Stimulated activated CD4-positive, alpha-beta T cell treated with anti-CD3 and anti-CD28 coated beads, Interleukin-12 subunit alpha, Interleukin-12 subunit beta, amount 100 ng/mL, for 48 hours (primary cell): Measurements from ENCODE around the gene PTPRU.
"Not testable (repeated sequence)": the region's sequence is repeated elsewhere in the genome, so short reads cannot be mapped to it uniquely, and the experiment has no call there.

Experiments used
- DNase-seq, 3 donors: peaks; one replicate each; pipeline ENCODE4 v3.0.0-alpha.2; 2020; ENCODE audit warnings: low read depth in 2 of 3, low spot score in 1 of 3

The PTPRU gene

DNA sequence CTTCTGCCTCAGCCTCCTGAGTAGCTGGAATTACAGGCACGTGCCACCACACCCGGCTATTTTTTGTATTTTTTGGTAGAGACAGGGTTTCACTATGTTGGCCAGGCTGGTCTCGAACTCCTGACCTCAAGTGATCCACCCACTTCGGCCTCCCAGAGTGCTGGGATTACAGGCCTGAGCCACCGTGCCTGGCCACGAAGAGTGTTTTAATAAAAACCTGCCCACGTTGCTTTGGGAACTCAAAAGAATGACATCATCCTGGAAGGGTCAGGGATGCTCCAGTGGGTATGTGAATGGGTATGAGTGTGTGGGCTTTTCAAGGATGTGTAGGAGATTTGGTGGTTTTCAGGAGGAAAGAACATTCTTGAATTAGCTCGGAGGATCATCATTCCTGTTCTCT lies 78.4 kb downstream of the PTPRU start:
- DNase-seq: not testable (repeated sequence)

GRCh38 chr1:29315262-29315661 lies 78.9 kb downstream of the PTPRU start:
- no peak for DNase-seq

DNA sequence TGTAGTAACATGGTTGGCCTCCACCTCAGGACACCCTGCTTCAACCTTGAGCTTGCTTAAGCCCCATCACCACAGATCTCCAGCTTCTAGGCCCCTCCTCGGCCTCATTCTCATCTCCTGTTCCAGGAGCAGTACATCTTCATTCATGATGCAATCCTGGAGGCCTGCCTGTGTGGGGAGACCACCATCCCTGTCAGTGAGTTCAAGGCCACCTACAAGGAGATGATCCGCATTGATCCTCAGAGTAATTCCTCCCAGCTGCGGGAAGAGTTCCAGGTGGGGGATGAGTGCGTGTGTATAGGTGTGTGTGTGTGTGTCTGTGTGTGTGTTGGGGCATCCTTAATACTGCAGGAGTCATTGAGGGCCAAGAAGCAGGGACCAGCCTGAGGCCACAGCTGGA lies 79.6 kb downstream of the PTPRU start:
- no peak for DNase-seq

DNA sequence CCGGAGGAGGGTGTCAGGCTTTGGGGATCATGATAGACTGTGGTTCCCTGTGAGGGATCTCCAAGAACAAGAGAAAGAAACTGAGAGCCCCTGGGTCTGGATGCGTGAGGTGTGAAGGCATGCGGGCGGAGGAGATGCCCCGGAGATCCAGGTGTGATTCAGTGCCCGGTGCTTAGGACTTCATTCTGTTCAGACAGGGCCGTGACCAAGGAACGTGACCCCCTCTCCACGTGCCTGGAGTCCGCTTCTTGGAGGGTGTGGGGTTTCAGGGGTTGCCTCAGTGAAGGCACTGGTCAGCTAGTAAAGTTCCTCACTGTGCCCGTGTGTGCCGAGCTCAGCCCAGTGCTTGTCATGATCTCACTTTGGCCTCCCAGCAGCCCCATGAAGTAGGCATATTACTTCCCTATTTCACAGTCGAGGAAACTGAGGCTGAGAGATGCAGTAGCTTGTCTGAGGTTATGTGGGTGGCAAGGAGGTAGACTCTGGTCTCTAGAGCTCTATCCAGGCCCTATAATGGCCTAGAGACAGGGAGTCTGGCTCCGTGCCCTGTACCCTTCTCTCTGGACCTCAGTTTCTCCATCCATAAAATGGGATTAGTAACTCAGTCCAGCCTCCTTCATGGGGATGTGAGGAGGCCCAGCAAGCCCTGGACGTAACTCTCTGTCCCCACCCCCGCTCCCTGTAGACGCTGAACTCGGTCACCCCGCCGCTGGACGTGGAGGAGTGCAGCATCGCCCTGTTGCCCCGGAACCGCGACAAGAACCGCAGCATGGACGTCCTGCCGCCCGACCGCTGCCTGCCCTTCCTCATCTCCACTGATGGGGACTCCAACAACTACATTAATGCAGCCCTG lies 81.0 kb downstream of the PTPRU start:
- no peak for DNase-seq

GRCh38 chr1:29317916-29318530 lies 81.7 kb downstream of the PTPRU start:
- no peak for DNase-seq

DNA sequence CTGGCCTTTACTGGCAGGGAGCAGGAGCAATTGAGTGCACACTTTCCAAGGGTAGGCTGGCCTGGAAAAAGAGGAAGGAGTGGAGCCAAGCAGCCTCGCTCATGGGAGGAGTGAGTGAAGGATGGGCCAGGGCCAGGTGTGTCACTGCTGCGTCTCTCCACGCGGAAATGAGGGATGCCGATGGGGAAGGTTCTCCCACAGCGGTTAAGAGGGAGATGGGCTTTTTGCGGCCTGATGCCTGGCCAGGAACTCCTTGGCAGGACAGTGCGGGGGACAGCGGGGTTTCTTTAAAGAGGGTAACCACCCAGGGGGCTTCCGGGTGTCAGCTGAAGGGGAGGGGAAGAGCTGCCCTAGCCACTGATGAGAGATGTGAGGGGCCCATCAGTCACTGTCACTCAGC lies 82.4 kb downstream of the PTPRU start:
- DNase-seq: no peak

- DNase-seq: no peak
Observed at GRCh38 chr1:29319300-29320110, 83.2 kb downstream of the PTPRU start.

- DNase-seq: no peak
Observed at GRCh38 chr1:29320156-29320940, 84.0 kb downstream of the PTPRU start.

DNA sequence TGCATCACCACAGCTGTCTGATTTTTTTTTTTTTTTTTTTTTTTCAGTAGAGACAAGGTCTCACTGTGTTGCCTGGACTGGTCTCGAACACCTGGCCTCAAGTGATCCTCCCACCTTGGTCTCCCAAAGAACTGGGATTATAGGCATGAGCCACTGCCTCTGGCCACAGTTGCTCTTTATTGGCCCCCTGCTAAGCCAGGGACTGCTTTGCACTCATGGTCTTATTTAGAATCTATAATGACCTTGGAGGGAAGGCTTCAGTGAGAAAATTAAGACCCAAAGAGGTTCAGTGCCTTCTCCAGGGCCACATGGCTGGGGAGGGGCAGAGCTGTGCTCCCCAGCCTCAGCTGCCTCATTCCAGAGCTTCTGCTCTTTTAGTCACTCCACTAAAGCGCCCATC lies 84.9 kb downstream of the PTPRU start:
- no peak for DNase-seq

GRCh38 chr1:29322147-29322694 lies 85.9 kb downstream of the PTPRU start:
- DNase-seq: no peak

DNA sequence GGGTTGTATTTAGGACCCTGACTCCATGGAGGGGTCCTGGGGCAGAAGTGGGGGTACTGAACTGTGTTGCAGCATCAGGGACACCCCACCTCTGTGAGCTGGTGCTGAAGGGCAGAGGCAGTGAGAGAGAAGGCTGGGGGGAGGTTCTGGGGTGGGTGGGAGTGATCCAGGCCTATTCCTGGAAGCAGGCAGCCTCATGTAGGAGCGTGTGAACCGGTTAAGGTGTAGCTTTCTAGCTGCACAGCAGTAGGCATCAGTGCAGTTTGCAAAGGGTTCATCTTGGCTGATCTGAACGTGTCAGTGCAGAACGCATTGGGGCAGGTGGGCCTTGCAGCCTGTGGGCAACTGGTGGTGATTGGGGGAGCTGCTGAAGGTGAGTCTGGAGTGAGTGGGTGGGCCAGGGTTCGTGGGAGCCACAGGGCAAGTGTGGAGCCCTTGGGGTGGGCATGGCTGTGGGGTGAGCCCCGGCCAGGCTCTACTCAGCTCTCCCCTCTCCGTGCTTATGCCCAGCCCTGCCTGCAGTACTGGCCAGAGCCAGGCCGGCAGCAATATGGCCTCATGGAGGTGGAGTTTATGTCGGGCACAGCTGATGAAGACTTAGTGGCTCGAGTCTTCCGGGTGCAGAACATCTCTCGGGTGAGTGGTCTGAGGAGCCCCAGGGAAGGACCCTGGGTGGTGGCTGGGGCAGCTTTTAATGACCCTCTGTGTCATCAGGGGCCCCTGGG lies 86.7 kb downstream of the PTPRU start:
- no peak for DNase-seq

DNA sequence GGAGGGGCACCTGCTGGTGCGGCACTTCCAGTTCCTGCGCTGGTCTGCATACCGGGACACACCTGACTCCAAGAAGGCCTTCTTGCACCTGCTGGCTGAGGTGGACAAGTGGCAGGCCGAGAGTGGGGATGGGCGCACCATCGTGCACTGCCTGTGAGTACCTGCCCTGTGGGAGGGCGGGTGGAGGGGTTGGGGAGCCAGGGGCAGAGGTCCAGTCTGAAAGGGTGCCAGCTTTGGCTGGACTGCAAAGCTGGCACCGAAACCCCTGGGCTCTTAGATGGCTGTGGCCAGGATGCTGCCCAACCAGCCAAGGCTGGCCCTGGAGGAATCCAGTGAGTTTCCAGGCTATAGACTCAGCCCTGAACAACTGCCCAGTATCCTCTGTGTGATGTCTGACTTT lies 87.3 kb downstream of the PTPRU start:
- DNase-seq: no peak

DNA sequence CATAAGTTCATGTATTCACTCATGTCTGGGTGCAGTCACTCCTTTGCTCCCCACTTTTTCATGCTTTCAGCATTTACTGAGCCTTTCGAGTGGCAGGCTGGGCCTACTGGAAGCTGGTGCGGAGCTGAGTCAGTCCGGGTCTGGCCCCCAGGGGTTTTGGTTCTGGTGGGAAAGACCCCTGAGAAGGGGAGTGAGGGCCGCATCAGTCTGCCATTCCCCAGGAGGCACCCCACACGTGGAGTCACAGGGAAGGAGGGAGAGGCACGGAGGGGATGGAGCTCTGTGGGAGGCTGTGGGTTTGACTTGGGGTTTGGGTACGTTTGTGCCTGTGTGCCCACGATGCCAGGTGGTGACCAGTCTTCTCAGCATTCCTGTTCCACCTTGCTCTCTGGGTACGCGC lies 87.9 kb downstream of the PTPRU start:
- no peak for DNase-seq

- DNase-seq: no peak
Observed at GRCh38 chr1:29324771-29325351, 88.5 kb downstream of the PTPRU start.

DNA sequence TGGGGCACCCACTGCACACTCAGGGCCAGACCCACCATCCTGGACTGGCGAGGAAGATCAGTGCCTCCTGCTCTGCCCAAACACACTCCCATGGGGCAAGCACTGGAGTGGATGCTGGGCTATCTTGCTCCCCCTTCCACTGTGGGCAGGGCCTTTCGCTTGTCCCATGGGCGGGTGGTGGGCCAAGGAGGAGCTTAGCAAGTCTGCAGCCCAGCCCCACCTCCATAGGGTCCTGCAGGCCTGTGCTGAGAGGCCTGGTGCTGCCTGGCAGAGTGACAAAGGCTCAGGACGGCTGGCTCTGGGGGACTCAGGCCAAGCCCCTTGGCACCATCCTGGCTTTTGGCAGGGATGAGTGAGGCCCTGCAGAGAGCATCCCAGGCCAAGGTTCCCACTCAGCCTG lies 89.4 kb downstream of the PTPRU start:
- DNase-seq: no peak

DNA sequence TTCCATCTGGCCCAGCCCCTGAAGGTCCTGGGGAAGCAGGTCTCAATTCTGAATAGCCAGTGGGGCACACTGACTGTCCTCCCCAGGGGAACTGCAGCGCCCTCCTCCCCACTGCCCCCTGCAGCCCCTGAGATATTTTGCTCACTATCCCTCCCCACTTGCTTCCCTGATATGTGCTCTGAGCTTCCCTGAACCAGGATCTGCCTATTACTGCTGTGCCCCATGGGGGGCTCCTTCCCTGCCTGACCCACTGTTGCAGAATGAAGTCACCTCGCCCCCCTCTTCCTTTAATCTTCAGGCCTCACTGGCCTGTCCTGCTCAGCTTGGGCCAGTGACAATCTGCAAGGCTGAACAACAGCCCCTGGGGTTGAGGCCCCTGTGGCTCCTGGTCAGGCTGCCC lies 89.8 kb downstream of the PTPRU start:
- DNase-seq: no peak

GRCh38 chr1:29327223-29327935 lies 91.1 kb downstream of the PTPRU start:
- DNase-seq: no peak

GRCh38 chr1:29329022-29329775 lies 92.9 kb downstream of the PTPRU start:
- no peak for DNase-seq

- no peak for DNase-seq
Observed at GRCh38 chr1:29330089-29330488, 93.8 kb downstream of the PTPRU start.
